IMR-90 (cell line): ENCODE data around the gene RIPK4. TPM values are rescaled to one million over a fixed set of nuclear protein-coding genes. Genes with fewer than 3 reads are reported as not detected.

Source experiments
- ATAC-seq: fragments of 200-7000 bp; cut with Tn5 transposase; 2 replicates; pipeline ENCODE4 v1.9.1; 2020; ENCODE audit warnings: low read depth, mild to moderate bottlenecking, moderate library complexity
- BruUV-seq: library from RNA; stranded (reverse); fragments of 400-500 nt; replicated peaks from 2 replicates; lab custom pipeline; 2021; lab: Mats Ljungman, UMichigan
- CTCF ChIA-PET: fragments of 300-600 bp; formaldehyde crosslinking; extraction: SDS; loops from one replicate; lab custom pipeline; 2021; ENCODE audit warnings: antibody characterized with exemption; lab: Yijun Ruan, JAX
- POLR2A ChIA-PET: fragments of 300-600 bp; sonication (Branson Sonifier 250); formaldehyde crosslinking; loops from one replicate; lab custom pipeline; 2022; ENCODE audit warnings: antibody characterized with exemption; ENCODE audit not compliant: unreplicated experiment; lab: Charles Lee
- DNase-seq: peaks from one replicate; pipeline ENCODE4 v3.0.0; 2013
- H2AFZ ChIP-seq: replicated peaks from 2 replicates; pipeline ENCODE3; 2013; ENCODE audit warnings: low read length, mild to moderate bottlenecking; ENCODE audit not compliant: poor library complexity
- H2AK5ac ChIP-seq: 2 replicates; pipeline ENCODE4 v1.6.1; 2013; ENCODE audit warnings: low read depth, low read length, inconsistent platforms
- H2AK9ac ChIP-seq: replicated peaks from 2 replicates; pipeline ENCODE3; 2013; ENCODE audit warnings: mild to moderate bottlenecking, low read depth, low read length, moderate library complexity; ENCODE audit not compliant: poor library complexity
- H2BK120ac ChIP-seq: 2 replicates; pipeline ENCODE4 v1.6.1; 2013; ENCODE audit warnings: low read depth, low read length, inconsistent platforms
- H2BK15ac ChIP-seq: 3 replicates; pipeline ENCODE4 v1.6.1; 2013; ENCODE audit warnings: low read depth, low read length, inconsistent platforms
- H2BK20ac ChIP-seq: 2 replicates; pipeline ENCODE4 v1.6.1; 2013; ENCODE audit warnings: low read depth, mild to moderate bottlenecking, inconsistent platforms, low read length, moderate library complexity
- H2BK5ac ChIP-seq: 2 replicates; pipeline ENCODE4 v1.6.1; 2013; ENCODE audit warnings: mild to moderate bottlenecking, low read depth, low read length, inconsistent platforms; ENCODE audit not compliant: poor library complexity, severe bottlenecking
- H3K14ac ChIP-seq: replicated peaks from 2 replicates; pipeline ENCODE4 v1.6.1; 2013; ENCODE audit warnings: low read depth, low read length, inconsistent platforms
- H3K18ac ChIP-seq: 2 replicates; pipeline ENCODE4 v1.6.1; 2013; ENCODE audit warnings: low read depth, low read length, control low read depth
- H3K23ac ChIP-seq: 2 replicates; pipeline ENCODE4 v1.6.1; 2013; ENCODE audit warnings: low read depth, low read length, inconsistent platforms
- H3K27ac ChIP-seq: 2 replicates; pipeline ENCODE4 v1.5.1; 2013; ENCODE audit warnings: mild to moderate bottlenecking, control low read depth, low read length; ENCODE audit not compliant: insufficient read depth
- H3K27me3 ChIP-seq: 2 replicates; pipeline ENCODE4 v1.6.1; 2013; ENCODE audit warnings: low read length; ENCODE audit not compliant: control insufficient read depth, insufficient read depth
- H3K36me3 ChIP-seq: 2 replicates; pipeline ENCODE4 v1.6.1; 2013; ENCODE audit warnings: low read length, mixed read lengths; ENCODE audit not compliant: control insufficient read depth, insufficient read depth
- H3K4ac ChIP-seq: 2 replicates; pipeline ENCODE4 v1.6.1; 2013; ENCODE audit warnings: low read depth, low read length, inconsistent platforms
- H3K4me1 ChIP-seq: 2 replicates; pipeline ENCODE4 v1.6.1; 2013; ENCODE audit warnings: low read length, mixed read lengths; ENCODE audit not compliant: control insufficient read depth, insufficient read depth
- H3K4me2 ChIP-seq: 2 replicates; pipeline ENCODE4 v1.6.1; 2013; ENCODE audit warnings: low read depth, mild to moderate bottlenecking, control low read depth, low read length, moderate library complexity
- H3K4me3 ChIP-seq: 2 replicates; pipeline ENCODE4 v1.5.1; 2013; ENCODE audit warnings: low read depth, mild to moderate bottlenecking, control low read depth, low read length, moderate library complexity; ENCODE audit not compliant: insufficient read depth
- H3K56ac ChIP-seq: 2 replicates; pipeline ENCODE4 v1.6.1; 2013; ENCODE audit warnings: low read length, inconsistent platforms; ENCODE audit not compliant: insufficient read depth; ENCODE audit errors: extremely low read depth
- H3K79me1 ChIP-seq, 2 experiments: 2 replicates each; pipeline ENCODE4 v1.6.1; 2013; ENCODE audit warnings: low read length in 2 of 2, inconsistent platforms in 1 of 2, low read depth in 1 of 2
- H3K9ac ChIP-seq: 2 replicates; pipeline ENCODE4 v1.6.1; 2013; ENCODE audit warnings: low read depth, low read length, control low read depth
- H3K9me1 ChIP-seq: 2 replicates; pipeline ENCODE4 v1.6.1; 2013; ENCODE audit warnings: low read length, inconsistent platforms; ENCODE audit not compliant: insufficient read depth
- H3K9me3 ChIP-seq: 2 replicates; pipeline ENCODE4 v1.6.1; 2013; ENCODE audit warnings: low read length; ENCODE audit not compliant: control insufficient read depth, insufficient read depth
- H4K20me1 ChIP-seq: 2 replicates; pipeline ENCODE4 v1.6.1; 2013; ENCODE audit warnings: low read length, inconsistent platforms; ENCODE audit not compliant: insufficient read depth
- H4K5ac ChIP-seq: 2 replicates; pipeline ENCODE4 v1.6.1; 2013; ENCODE audit warnings: mild to moderate bottlenecking, low read depth, low read length, control low read depth
- H4K8ac ChIP-seq, 2 experiments: 2 replicates each; pipeline ENCODE4 v1.6.1; 2013; ENCODE audit warnings: low read depth in 2 of 2, low read length in 2 of 2, control low read depth in 1 of 2, inconsistent platforms in 1 of 2
- H4K91ac ChIP-seq: 2 replicates; pipeline ENCODE4 v1.6.1; 2013; ENCODE audit warnings: low read depth, low read length, inconsistent platforms; ENCODE audit not compliant: insufficient read depth
- BHLHE40 ChIP-seq: fragments of 150-350 bp; IDR thresholded peaks from 2 replicates; pipeline ENCODE4 v1.6.1; 2016; ENCODE audit warnings: mild to moderate bottlenecking, low read depth, low read length
- CEBPB ChIP-seq: IDR thresholded peaks from 2 replicates; pipeline ENCODE4 v1.6.1; 2012; ENCODE audit warnings: low read depth, low read length, improper control_type of control experiment
- CHD1 ChIP-seq: IDR thresholded peaks from 2 replicates; pipeline ENCODE4 v1.6.1; 2012; ENCODE audit warnings: low read depth, low read length, improper control_type of control experiment
- CTCF ChIP-seq: conservative IDR thresholded peaks from 2 replicates; pipeline ENCODE4 v1.5.1; 2012; ENCODE audit warnings: mild to moderate bottlenecking, low read depth, low read length, improper control_type of control experiment
- ELK1 ChIP-seq: fragments of 150-350 bp; IDR thresholded peaks from 2 replicates; pipeline ENCODE4 v1.6.1; 2016; ENCODE audit warnings: low read depth, mild to moderate bottlenecking, low read length, moderate library complexity, borderline replicate concordance
- FOS ChIP-seq: fragments of 150-350 bp; IDR thresholded peaks from 2 replicates; pipeline ENCODE4 v1.6.1; 2016; ENCODE audit warnings: low read depth, low read length
- MAFK ChIP-seq: IDR thresholded peaks from 2 replicates; pipeline ENCODE4 v1.6.1; 2012; ENCODE audit warnings: low read depth, low read length, improper control_type of control experiment
- MAZ ChIP-seq: IDR thresholded peaks from 2 replicates; pipeline ENCODE4 v1.6.1; 2012; ENCODE audit warnings: low read depth, mild to moderate bottlenecking, low read length, improper control_type of control experiment, moderate library complexity, borderline replicate concordance
- MXI1 ChIP-seq: IDR thresholded peaks from 2 replicates; pipeline ENCODE4 v1.6.1; 2012; ENCODE audit warnings: low read depth, mild to moderate bottlenecking, low read length, moderate library complexity, borderline replicate concordance
- NFE2L2 ChIP-seq: fragments of 150-350 bp; IDR thresholded peaks from 2 replicates; pipeline ENCODE4 v1.6.1; 2016; ENCODE audit warnings: low read depth, mild to moderate bottlenecking, low read length
- POLR2A ChIP-seq: IDR thresholded peaks from 2 replicates; pipeline ENCODE4 v1.6.1; 2012; ENCODE audit warnings: mild to moderate bottlenecking, low read depth, low read length
- RAD21 ChIP-seq: IDR thresholded peaks from 2 replicates; pipeline ENCODE4 v1.6.1; 2012; ENCODE audit warnings: low read length, improper control_type of control experiment
- RCOR1 ChIP-seq: IDR thresholded peaks from 2 replicates; pipeline ENCODE4 v1.6.1; 2012; ENCODE audit warnings: mild to moderate bottlenecking, low read length, improper control_type of control experiment; ENCODE audit not compliant: insufficient replicate concordance
- RFX5 ChIP-seq: IDR thresholded peaks from 2 replicates; pipeline ENCODE4 v1.8.0; 2012; ENCODE audit warnings: low read depth, mild to moderate bottlenecking, low read length, moderate library complexity
- SMC3 ChIP-seq: fragments of 150-350 bp; IDR thresholded peaks from 2 replicates; pipeline ENCODE4 v1.6.1; 2016; ENCODE audit warnings: low read depth, mild to moderate bottlenecking, antibody characterized with exemption, low read length, moderate library complexity
- USF2 ChIP-seq: fragments of 150-350 bp; IDR thresholded peaks from 2 replicates; pipeline ENCODE4 v1.6.1; 2017; ENCODE audit warnings: mild to moderate bottlenecking, antibody characterized with exemption, low read length, low read depth
- WGBS, 2 experiments: methylation state at CpG; one replicate each; pipeline versions ENCODE4 v1.1.5 to v1.1.7; 2013; ENCODE audit warnings: missing lambda C conversion rate in 2 of 2; ENCODE audit not compliant: insufficient read length in 1 of 2; ENCODE audit errors: extremely low coverage in 2 of 2; 5-methylcytosine and 5-hydroxymethylcytosine counted together
- dilution Hi-C: fragments of 300-500 bp; cut with HindIII; formaldehyde crosslinking; loops from one replicate; pipeline ENCODE4 v1.14.3; 2018; ENCODE audit warnings: low sequenced_read_pairs; ENCODE audit not compliant: unreplicated experiment
- in situ Hi-C: fragments of 300-500 bp; cut with MboI; formaldehyde crosslinking; loops from 3 replicates; pipeline ENCODE4 v1.14.3; 2019; ENCODE audit warnings: low sequenced_read_pairs, inconsistent platforms, mixed read lengths
- intact Hi-C: fragments of 100-400 bp; cut with micrococcal nuclease; formaldehyde crosslinking; loops from 2 replicates; pipeline ENCODE4 v1.10.0; 2022
- polyA plus RNA-seq, 3 experiments: library from polyadenylated mRNA; depleted of rRNA; stranded (reverse); fragments of >200 nt; gene quantifications; 2 replicates each; pipeline ENCODE4 v1.2.3, GENCODE V29; 2012; ENCODE audit warnings: low replicate concordance in 1 of 3
- total RNA-seq: library from RNA; depleted of rRNA; stranded (reverse); fragments of >200 nt; gene quantifications from 2 replicates; pipeline ENCODE4 v1.2.3, GENCODE V29; 2012

RIPK4 gene
- total and polyA plus RNA-seq, 2 of the 4 experiments (the other 2 are of a cell fraction): under 0.01 to 0.03 TPM

GRCh38 chr21:41709166-41709565 is 57.7 kb downstream of the RIPK4 start:
- intact Hi-C loops: no loop called here
- Histone ChIP-seq H2BK5ac (no peak overlapping the region), H3K9me1 (no peaks in the 10 kb centered on the region)

More at GRCh38 chr21:41709166-41709565, 57.7 kb downstream of the RIPK4 start:
- CTCF ChIA-PET: no interaction called here
- Histone ChIP-seq H3K36me3 (no peaks in the 10 kb centered on the region), H4K5ac (no peak overlapping the region), H3K27me3 (peaks cover 76% of the 10 kb centered on the region), H3K4me2 (no peak overlapping the region), H4K8ac (no peak overlapping the region), H3K4me3 (no peak overlapping the region), H4K91ac (no peak overlapping the region), H3K9me3 (peaks cover under 1% of the 10 kb centered on the region; the same call in 1 of the 2 replicates), H3K4ac (no peak overlapping the region), H3K27ac (no peak overlapping the region), H2BK120ac (no peak overlapping the region), H2BK15ac (no peak overlapping the region), H3K14ac (no peak overlapping the region), H3K18ac (no peak overlapping the region), H2BK20ac (no peak overlapping the region), H3K9ac (no peak overlapping the region), H2AK9ac (no peak overlapping the region), H3K4me1 (no peaks in the 10 kb centered on the region), H3K23ac (no peak overlapping the region), H2AFZ (peak overlapping the region; percentile 27), H2AK5ac (no peak overlapping the region), H3K79me1 (no peaks in the 10 kb centered on the region), H4K20me1 (no peaks in the 10 kb centered on the region), H3K56ac (no peak overlapping the region)
- dilution Hi-C loops (no loop called here), in situ Hi-C loops (no loop called here)
- 20% methylated on average over 2 of the region's 7 CpGs; no CpG with 5 or more reads in 1 of the 2 experiments for WGBS, 2 experiments
- no TSS peak for BruUV-seq
- no peak for TF ChIP-seq SMC3
- TF ChIP-seq USF2: no peak
- TF ChIP-seq MAFK: no peak
- TF ChIP-seq RFX5: no peak
- no peak for TF ChIP-seq MXI1
- no peak for TF ChIP-seq CHD1
- TF ChIP-seq BHLHE40: no peak
- TF ChIP-seq RCOR1: no peak
- TF ChIP-seq CEBPB: no peak
- no peak for TF ChIP-seq FOS
- no peak for TF ChIP-seq NFE2L2
- TF ChIP-seq MAZ: no peak
- no peak for TF ChIP-seq ELK1
- no peak for TF ChIP-seq POLR2A
- no peak for TF ChIP-seq RAD21
- no peak for TF ChIP-seq CTCF
- DNase-seq (no peak), ATAC-seq (no peak)
- POLR2A ChIA-PET: no interaction called here
